IMR-90 (cell line): ENCODE results near the gene CTAG1B. TPM values are rescaled to one million over a fixed set of nuclear protein-coding genes. Genes with fewer than 3 reads are reported as not detected.

Experiments
- microRNA-seq, 2 experiments: library from miRNA; stranded (forward) in 1 of 2; unstranded in 1 of 2; fragments of 10-50 nt in 1 of 2; fragments of <30 nt in 1 of 2; gene quantifications in 1 of 2; microRNA quantifications in 1 of 2; one replicate each; pipeline versions ENCODE3 to v1.1.0; 2013 to 2020; ENCODE audit not compliant: insufficient read depth in 1 of 2, insufficient read length in 1 of 2, unreplicated experiment in 1 of 2
- polyA plus RNA-seq, 3 experiments: library from polyadenylated mRNA; depleted of rRNA; stranded (reverse); fragments of >200 nt; gene quantifications; 2 replicates each; pipeline ENCODE4 v1.2.3, GENCODE V29; 2012; ENCODE audit warnings: low replicate concordance in 1 of 3
- small RNA-seq, 5 experiments: library from RNA; depleted of rRNA; stranded (forward); fragments of <200 nt; gene quantifications; one replicate each; pipeline ENCODE3, GENCODE V24; 2012
- total RNA-seq: library from RNA; depleted of rRNA; stranded (reverse); fragments of >200 nt; gene quantifications from 2 replicates; pipeline ENCODE4 v1.2.3, GENCODE V29; 2012; rRNA removed

Gene CTAG1B
- total and polyA plus RNA-seq, 2 of the 4 experiments (the other 2 are of a cell fraction): not detected

Small RNAs within 50 kb of the gene (microRNA-seq; reads per million reads assigned to microRNA genes)
- not detected for gene AC244090.1 (ENCODE audit: insufficient read depth, insufficient read length)
- not detected for gene AC244107.2 (ENCODE audit: insufficient read depth, insufficient read length)

Small RNAs within 50 kb of the gene (small RNA-seq; reads per million reads assigned to genes)
- gene AC244090.1 (0 reads per million in 5 experiments), gene AC244107.2 (0 reads per million in 5 experiments)

Other genes starting within 250 kb of the CTAG1B start
- gene FLNA, start 244.6 kb downstream of the CTAG1B start, total RNA-seq: 1,356 and 1,443 TPM in 2 replicates
- gene FLNA, start 244.6 kb downstream of the CTAG1B start, polyA plus RNA-seq (2012; rRNA removed): 1,357 and 1,435 TPM in 2 replicates
- gene EMD, start 240.0 kb downstream of the CTAG1B start, total RNA-seq: 9.9 and 11.4 TPM in 2 replicates
- 68.8 and 80.6 TPM in 2 replicates for gene EMD, start 240.0 kb downstream of the CTAG1B start, polyA plus RNA-seq (2012; rRNA removed)
- 1,582 and 1,900 TPM in 2 replicates for gene RPL10, start 220.9 kb downstream of the CTAG1B start, total RNA-seq
- 4,696 and 7,467 TPM in 2 replicates for gene RPL10, start 220.9 kb downstream of the CTAG1B start, polyA plus RNA-seq (2012; rRNA removed)
- gene DNASE1L1, start 210.0 kb downstream of the CTAG1B start, total RNA-seq: 42.5 and 51.4 TPM in 2 replicates
- 54.7 and 55.5 TPM in 2 replicates for gene DNASE1L1, start 210.0 kb downstream of the CTAG1B start, polyA plus RNA-seq (2012; rRNA removed)
- gene TAFAZZIN, start 207.7 kb downstream of the CTAG1B start, total RNA-seq: 4.4 and 4.8 TPM in 2 replicates
- gene TAFAZZIN, start 207.7 kb downstream of the CTAG1B start, polyA plus RNA-seq (2012; rRNA removed): 24.4 and 26.6 TPM in 2 replicates
- 13.8 and 13.9 TPM in 2 replicates for gene ATP6AP1, start 190.6 kb downstream of the CTAG1B start, total RNA-seq
- 96.7 and 98.4 TPM in 2 replicates for gene ATP6AP1, start 190.6 kb downstream of the CTAG1B start, polyA plus RNA-seq (2012; rRNA removed)
- gene GDI1, start 182.1 kb downstream of the CTAG1B start, total RNA-seq: 113 and 117 TPM in 2 replicates
- gene GDI1, start 182.1 kb downstream of the CTAG1B start, polyA plus RNA-seq (2012; rRNA removed): 291 and 331 TPM in 2 replicates
- 46.4 and 65.5 TPM in 2 replicates for gene FAM50A, start 175.1 kb downstream of the CTAG1B start, total RNA-seq
- 107 and 119 TPM in 2 replicates for gene FAM50A, start 175.1 kb downstream of the CTAG1B start, polyA plus RNA-seq (2012; rRNA removed)
- gene PLXNA3, start 161.0 kb downstream of the CTAG1B start, total RNA-seq: 4.3 and 8.1 TPM in 2 replicates
- 111 and 126 TPM in 2 replicates for gene PLXNA3, start 161.0 kb downstream of the CTAG1B start, polyA plus RNA-seq (2012; rRNA removed)
- gene LAGE3, start 140.0 kb downstream of the CTAG1B start, total RNA-seq: 3.6 and 6.4 TPM in 2 replicates
- gene LAGE3, start 140.0 kb downstream of the CTAG1B start, polyA plus RNA-seq (2012; rRNA removed): 14.8 and 17.6 TPM in 2 replicates
- gene UBL4A, start 132.7 kb downstream of the CTAG1B start, total RNA-seq: 21.4 and 28.3 TPM in 2 replicates
- 22.2 and 24.6 TPM in 2 replicates for gene UBL4A, start 132.7 kb downstream of the CTAG1B start, polyA plus RNA-seq (2012; rRNA removed)
- gene SLC10A3, start 128.7 kb downstream of the CTAG1B start, total RNA-seq: 15.2 and 16.1 TPM in 2 replicates
- 24.6 and 26.9 TPM in 2 replicates for gene SLC10A3, start 128.7 kb downstream of the CTAG1B start, polyA plus RNA-seq (2012; rRNA removed)
- 14.0 and 15.0 TPM in 2 replicates for gene FAM3A, start 103.0 kb downstream of the CTAG1B start, total RNA-seq
- 47.2 and 52.0 TPM in 2 replicates for gene FAM3A, start 103.0 kb downstream of the CTAG1B start, polyA plus RNA-seq (2012; rRNA removed)
- 60.0 and 77.1 TPM in 2 replicates for gene G6PD, start 72.4 kb downstream of the CTAG1B start, total RNA-seq
- gene G6PD, start 72.4 kb downstream of the CTAG1B start, polyA plus RNA-seq (2012; rRNA removed): 174 and 213 TPM in 2 replicates
- 13.9 and 16.5 TPM in 2 replicates for gene IKBKG, start 71.7 kb downstream of the CTAG1B start, total RNA-seq
- gene IKBKG, start 71.7 kb downstream of the CTAG1B start, polyA plus RNA-seq (2012; rRNA removed): 38.2 and 41.3 TPM in 2 replicates
- not detected in 2 replicates for gene CTAG1A, start 34.1 kb downstream of the CTAG1B start, total RNA-seq
- not detected in 2 replicates for gene CTAG1A, start 34.1 kb downstream of the CTAG1B start, polyA plus RNA-seq (2012; rRNA removed)
- 23.6 and 27.1 TPM in 2 replicates for gene CTAG2, start 34.3 kb upstream of the CTAG1B start, total RNA-seq
- 42.5 and 59.8 TPM in 2 replicates for gene CTAG2, start 34.3 kb upstream of the CTAG1B start, polyA plus RNA-seq (2012; rRNA removed)
- 1.9 and 2.2 TPM in 2 replicates for gene GAB3, start 131.8 kb upstream of the CTAG1B start, total RNA-seq
- gene GAB3, start 131.8 kb upstream of the CTAG1B start, polyA plus RNA-seq (2012; rRNA removed): 3.4 and 3.7 TPM in 2 replicates
- 63.8 and 66.7 TPM in 2 replicates for gene DKC1, start 143.6 kb upstream of the CTAG1B start, total RNA-seq
- 42.9 and 49.9 TPM in 2 replicates for gene DKC1, start 143.6 kb upstream of the CTAG1B start, polyA plus RNA-seq (2012; rRNA removed)
- 36.4 and 43.0 TPM in 2 replicates for gene MPP1, start 186.2 kb upstream of the CTAG1B start, total RNA-seq
- gene MPP1, start 186.2 kb upstream of the CTAG1B start, polyA plus RNA-seq (2012; rRNA removed): 29.4 and 35.2 TPM in 2 replicates
- not detected in 2 replicates for gene SMIM9, start 215.4 kb upstream of the CTAG1B start, total RNA-seq
- not detected in 2 replicates for gene SMIM9, start 215.4 kb upstream of the CTAG1B start, polyA plus RNA-seq (2012; rRNA removed)